Central memory CD4-positive, alpha-beta T cell (primary cell): ENCODE results near the gene SPOUT1.
"Not testable (repeated sequence)": the region's sequence is repeated elsewhere in the genome, so short reads cannot be mapped to it uniquely, and the experiment has no call there.

Source experiments
- DNase-seq: peaks from one replicate; pipeline ENCODE4 v3.0.0; 2022
- total RNA-seq, 3 experiments: gene quantifications; one replicate each; lab custom pipeline; 2026; lab: John Stamatoyannopoulos, UW

SPOUT1 gene
- total RNA-seq = 0.49 to 0.60 (median 0.58) reads per million in 3 experiments

DNA sequence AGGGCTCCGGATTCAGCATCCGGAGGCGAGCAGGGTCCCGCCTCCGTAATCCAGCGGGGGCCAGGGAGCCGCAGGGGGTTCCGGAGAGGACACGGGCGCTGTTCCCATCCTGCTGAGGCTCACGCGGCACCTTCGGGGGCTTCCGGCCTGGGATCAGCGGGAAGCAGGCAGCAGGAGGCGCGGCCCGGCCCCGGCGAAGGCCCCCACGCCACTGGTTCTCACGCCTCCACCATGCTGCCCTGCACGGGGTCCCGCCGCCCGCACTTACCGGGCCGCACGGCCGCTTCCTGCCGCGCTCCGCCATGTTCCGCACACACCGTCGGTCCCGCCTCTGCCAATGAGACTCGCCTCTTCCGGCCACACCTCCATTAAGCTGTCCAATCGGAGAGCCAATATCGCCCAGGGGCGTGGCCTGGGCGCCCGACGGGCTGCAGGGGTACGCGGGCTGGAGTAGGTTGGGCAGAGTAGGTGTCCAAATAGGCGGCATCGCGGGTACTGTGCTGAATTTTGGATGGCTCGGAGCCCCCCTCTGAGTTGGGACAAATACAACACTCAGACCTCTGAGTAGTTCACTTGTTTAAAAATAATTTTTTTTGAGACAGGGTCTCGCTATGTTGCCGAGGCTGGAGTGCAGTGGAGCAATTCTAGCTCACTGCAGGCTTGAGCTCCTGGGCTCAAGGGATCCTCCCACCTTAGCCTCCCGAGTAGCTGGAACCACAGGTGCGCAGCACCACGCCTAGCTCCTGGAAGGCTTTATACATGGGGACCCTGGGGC lies at the start of gene SPOUT1:
Gene SPOUT1 (minus strand): TSS at position 318 of the 775 bp plus-strand sequence. CDS start 14 bp downstream, at position 304.
- DNase-seq = peak; percentile 91

DNA sequence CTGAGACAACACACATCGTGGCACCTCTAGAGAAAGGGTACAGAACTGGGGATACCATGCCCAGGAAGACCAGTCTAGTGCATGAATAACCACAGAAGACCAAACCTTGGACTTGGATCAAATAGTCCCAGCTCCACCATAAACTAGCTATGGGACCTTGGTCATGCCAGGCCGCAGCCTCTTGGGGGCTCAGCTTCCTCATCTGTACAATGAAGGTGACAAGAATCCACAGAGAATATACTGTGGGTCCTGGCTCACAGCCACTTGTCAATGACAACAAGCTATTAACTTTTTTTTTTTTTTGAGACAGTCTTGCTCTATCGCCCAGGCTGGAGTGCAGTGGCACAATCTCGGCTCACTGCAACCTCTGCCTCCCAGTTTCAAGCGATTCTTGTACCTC lies 48.3 kb upstream of the SPOUT1 start:
- no peak for DNase-seq

DNA sequence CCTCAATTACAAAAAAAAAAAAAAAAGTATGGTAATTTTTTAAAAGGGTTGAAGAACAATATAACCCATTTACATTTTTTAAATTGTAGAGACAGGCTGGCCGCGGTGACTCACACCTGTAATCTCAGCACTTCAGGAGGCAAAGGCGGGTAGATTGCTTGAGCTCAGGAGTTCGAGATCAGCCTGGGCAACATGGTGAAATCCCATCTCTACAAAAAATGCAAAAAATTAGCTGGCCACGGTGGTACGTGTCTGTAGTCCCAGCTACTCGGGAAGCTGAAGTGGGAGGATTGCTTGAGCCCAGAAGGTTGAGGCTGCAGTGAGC lies 41.3 kb upstream of the SPOUT1 start:
- not testable (repeated sequence) for DNase-seq

- no peak for DNase-seq
Observed at GRCh38 chr9:128870128-128870940, 40.7 kb upstream of the SPOUT1 start.

GRCh38 chr9:128863647-128864046 lies 34.1 kb upstream of the SPOUT1 start:
- peak; percentile 74 for DNase-seq

DNA sequence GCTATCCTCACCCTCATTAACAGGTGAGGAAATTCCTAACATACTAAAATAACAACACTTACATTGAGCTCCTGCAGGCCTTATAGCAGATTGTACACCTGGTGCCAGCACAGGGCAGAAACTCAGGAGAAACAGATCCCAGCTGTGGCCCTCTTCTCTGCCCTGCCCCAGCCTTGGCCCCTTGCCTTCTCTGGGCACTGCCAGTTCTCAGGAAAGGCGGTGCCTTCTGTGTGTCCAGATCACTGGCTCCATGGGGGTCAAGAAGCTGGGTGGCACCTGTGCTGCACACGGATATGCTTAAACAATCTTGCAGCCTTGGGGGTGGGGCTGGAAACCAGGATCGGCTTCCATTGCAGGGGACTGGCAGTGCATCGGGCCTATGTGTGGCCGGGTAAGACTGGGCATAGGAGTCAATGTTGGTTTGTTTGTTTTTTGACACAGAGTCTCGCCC lies 32.8 kb upstream of the SPOUT1 start:
- no peak for DNase-seq

- no peak for DNase-seq
Observed at GRCh38 chr9:128861501-128861900, 31.9 kb upstream of the SPOUT1 start.

DNA sequence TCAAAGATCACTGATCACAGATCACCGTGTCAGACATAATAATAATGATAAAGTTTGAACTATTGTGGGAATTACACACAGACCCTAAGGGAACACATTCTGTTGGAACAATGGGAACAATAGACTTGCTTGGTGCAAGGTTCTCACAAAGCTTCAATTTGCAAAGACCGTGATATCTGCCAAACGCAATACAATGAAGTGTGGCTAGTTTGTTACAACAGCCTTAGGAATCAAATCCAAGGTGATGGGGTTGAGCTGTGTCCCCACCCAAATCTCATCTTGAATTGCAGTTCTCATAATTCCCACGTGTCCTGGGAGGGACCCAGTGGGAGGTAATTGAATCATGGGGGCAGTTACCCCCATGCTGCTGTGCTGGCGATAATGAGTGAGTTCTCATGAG lies 31.3 kb upstream of the SPOUT1 start:
- DNase-seq = no peak

DNA sequence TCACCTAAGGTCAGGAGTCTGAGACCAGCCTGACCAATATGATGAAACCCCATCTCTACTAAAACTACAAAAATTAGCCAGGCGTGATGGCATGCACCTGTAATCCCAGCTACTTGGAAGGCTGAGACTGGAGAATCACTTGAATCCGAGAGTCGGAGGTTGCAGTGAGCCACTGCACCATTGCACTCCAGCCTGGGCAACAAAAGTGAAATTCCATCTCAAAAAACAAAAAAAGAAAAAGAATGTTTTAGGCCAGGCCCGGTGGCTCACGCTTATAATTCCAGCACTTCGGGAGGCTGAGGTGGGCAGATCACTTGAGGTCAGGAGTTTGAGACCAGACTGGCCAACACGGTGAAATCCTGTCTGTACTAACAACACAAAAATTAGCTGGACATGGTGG lies 28.9 kb upstream of the SPOUT1 start:
- DNase-seq = not testable (repeated sequence)

DNA sequence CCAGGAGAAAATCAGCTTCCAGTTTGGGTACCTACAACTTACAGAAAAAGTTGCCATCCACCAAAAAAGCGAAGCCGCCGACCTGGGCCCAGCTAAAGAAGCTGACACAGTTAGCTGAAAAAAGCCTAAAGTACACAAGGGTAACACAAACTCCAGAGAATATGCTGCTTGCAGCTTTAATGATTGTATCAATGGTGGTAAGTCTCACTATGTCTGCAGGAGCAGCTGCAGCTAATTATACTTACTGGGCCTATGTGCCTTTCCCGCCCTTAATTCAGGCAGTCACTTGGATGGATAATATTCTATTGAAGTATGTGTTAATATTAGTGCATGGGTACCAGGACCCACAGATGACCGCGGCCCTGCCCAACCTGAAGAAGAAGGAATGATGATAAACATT lies 24.9 kb upstream of the SPOUT1 start:
- not testable (repeated sequence) for DNase-seq

GRCh38 chr9:128852646-128853045 lies 23.1 kb upstream of the SPOUT1 start:
- not testable (repeated sequence) for DNase-seq

- not testable (repeated sequence) for DNase-seq
Observed at GRCh38 chr9:128851779-128852600, 22.4 kb upstream of the SPOUT1 start.

DNA sequence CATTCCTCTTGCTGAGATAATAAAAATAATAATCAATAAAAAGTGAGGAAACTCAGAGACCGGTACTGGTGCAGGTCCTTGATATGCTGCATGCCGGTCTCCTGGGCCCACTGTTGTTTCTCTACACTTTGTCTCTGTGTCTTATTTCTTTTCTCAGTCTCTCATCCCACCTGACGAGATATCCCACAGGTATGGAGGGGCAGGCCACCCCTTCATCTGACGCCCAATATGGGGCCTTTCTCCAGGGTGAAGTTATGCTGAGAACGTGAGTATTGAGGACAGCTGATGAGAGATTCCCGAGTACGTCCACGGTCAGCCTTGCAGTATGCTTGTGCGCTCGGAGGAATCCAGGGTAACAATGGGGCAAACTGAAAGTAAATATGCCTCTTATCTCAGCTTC lies 21.4 kb upstream of the SPOUT1 start:
- DNase-seq = not testable (repeated sequence)

GRCh38 chr9:128847803-128848202 lies 18.2 kb upstream of the SPOUT1 start:
- no peak for DNase-seq

- no peak for DNase-seq
Observed at GRCh38 chr9:128846680-128847030, 17.1 kb upstream of the SPOUT1 start.

GRCh38 chr9:128845186-128845931 lies 15.8 kb upstream of the SPOUT1 start:
- DNase-seq = no peak

DNA sequence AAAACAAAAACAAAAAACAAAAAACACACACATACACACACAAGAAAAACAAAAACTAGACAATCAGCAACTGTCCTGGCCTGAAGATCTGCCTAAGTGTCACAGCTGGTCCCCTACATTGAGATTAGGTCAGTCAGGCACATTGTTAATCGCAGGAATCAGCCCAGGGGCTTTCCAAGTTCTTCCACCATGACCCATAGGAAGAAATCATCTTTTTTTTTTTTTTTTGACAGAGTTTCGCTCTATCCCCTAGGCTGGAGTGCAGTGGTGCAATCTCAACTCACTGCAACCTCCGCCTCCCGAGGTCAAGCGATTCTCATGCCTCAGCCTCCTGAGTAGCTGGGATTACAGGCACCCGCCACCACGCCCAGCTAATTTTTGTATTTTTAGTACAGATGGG lies 13.6 kb upstream of the SPOUT1 start:
- DNase-seq = not testable (repeated sequence)

- DNase-seq = no peak
Observed at GRCh38 chr9:128841694-128842492, 12.3 kb upstream of the SPOUT1 start.

- DNase-seq = no peak
Observed at GRCh38 chr9:128840524-128840923, 10.9 kb upstream of the SPOUT1 start.

GRCh38 chr9:128838338-128838737 lies 8.7 kb upstream of the SPOUT1 start:
- no peak for DNase-seq

DNA sequence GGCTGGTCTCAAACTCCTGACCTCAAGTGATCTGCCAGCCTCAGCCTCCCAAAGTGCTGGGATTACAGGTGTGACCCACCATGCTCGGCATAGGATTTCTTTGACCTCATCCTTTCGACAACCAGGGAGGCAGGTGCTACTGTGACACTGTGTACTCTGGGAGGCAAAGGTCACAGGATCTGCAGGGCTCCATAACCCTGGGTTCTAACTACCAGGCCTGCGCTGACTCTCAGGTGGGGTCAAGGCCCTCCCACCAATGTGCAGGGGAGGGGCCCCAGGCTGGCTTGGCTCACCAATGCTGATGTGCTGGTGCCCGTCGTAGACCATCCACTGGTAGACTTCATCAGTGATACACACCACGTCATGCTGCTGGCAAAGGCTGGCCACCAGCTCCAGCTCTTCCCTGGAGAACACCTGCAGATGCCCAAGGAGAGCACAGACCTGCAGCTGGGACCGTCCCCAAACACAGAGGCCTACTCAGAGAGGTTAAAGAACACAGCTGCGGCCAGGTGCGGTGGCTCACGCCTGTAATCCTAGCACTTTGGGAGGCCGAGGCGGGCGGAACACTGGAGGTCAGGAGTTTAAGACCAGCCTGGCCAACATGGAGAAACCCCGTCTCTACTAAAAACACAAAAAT lies 7.0 kb upstream of the SPOUT1 start:
- no peak for DNase-seq
